ENCODE measurements around the gene DPP8. TPM values are rescaled to one million over a fixed set of nuclear protein-coding genes. Genes with fewer than 3 reads are reported as not detected.
"Not testable (repeated sequence)": the region's sequence is repeated elsewhere in the genome, so short reads cannot be mapped to it uniquely, and the experiment has no call there.

The DPP8 gene
- total RNA-seq, 6 donors from 2014 or later = 24.3 to 32.4 (median 30.1) TPM

- Histone ChIP-seq H3K27me3 (peaks cover 0 to 22% (median 9%) of the 10 kb centered on the region in 4 donors), H3K27ac (no peak overlapping the region), H3K9me3 (no peaks in the 10 kb centered on the region), H3K4me1 (peaks cover 14 to 34% (median 18%) of the 10 kb centered on the region in 4 donors), H3K36me3 (no peaks in the 10 kb centered on the region), H3K4me3 (no peak overlapping the region)
- WGBS, 2 donors = 65 to 71% methylated on average over 2 of the region's 2 CpGs
- TF ChIP-seq EP300 (IDR thresholded peaks at IDR 0.05) = no peak
- TF ChIP-seq POLR2AphosphoS5 (IDR thresholded peaks at IDR 0.05) = no peak
- TF ChIP-seq CTCF (IDR thresholded peaks at IDR 0.05) = no peak
- no peak for TF ChIP-seq POLR2A (IDR thresholded peaks at IDR 0.05)
- DNase-seq (no peak), ATAC-seq (ENCODE audit: low FRiP score in 2 of 2) (no peak)
These were observed 117.5 kb downstream of the DPP8 start for GRCh38 chr15:65399997-65400396.

GRCh38 chr15:65399001-65399706 is 118.3 kb downstream of the DPP8 start:
- H3K4me1 ChIP-seq = peaks cover 14 to 34% (median 18%) of the 10 kb centered on the region in 4 donors
- TF ChIP-seq POLR2A (IDR thresholded peaks at IDR 0.05) (no peak), POLR2AphosphoS5 (IDR thresholded peaks at IDR 0.05) (no peak), EP300 (IDR thresholded peaks at IDR 0.05) (no peak), CTCF (IDR thresholded peaks at IDR 0.05) (no peak)
- no peak overlapping the region for H3K27ac ChIP-seq
- H3K4me3 ChIP-seq = no peak overlapping the region
- WGBS, 2 donors = 77 to 83% methylated on average over 11 of the region's 11 CpGs
- H3K9me3 ChIP-seq = no peaks in the 10 kb centered on the region
- no peak for DNase-seq
- H3K36me3 ChIP-seq = no peaks in the 10 kb centered on the region
- H3K27me3 ChIP-seq = peaks cover 0 to 27% (median 10%) of the 10 kb centered on the region in 4 donors
- no peak for ATAC-seq (ENCODE audit: low FRiP score in 2 of 2)

GRCh38 chr15:65398486-65398885 is 119.0 kb downstream of the DPP8 start:
- Histone ChIP-seq H3K4me1 (peaks cover 14 to 34% (median 18%) of the 10 kb centered on the region in 4 donors), H3K27me3 (peaks cover 0 to 27% (median 10%) of the 10 kb centered on the region in 4 donors)
- WGBS, 2 donors = 92 to 95% methylated on average over 16 of the region's 16 CpGs
- not testable (repeated sequence) for DNase-seq; ATAC-seq (ENCODE audit: low FRiP score in 2 of 2); H3K27ac ChIP-seq; H3K4me3 ChIP-seq; H3K36me3 ChIP-seq; H3K9me3 ChIP-seq

- H3K4me3 ChIP-seq = no peak overlapping the region
- H3K9me3 ChIP-seq = no peaks in the 10 kb centered on the region
- H3K27ac ChIP-seq = no peak overlapping the region
- no peak for ATAC-seq (ENCODE audit: low FRiP score in 2 of 2)
- no peak for DNase-seq
- WGBS, 2 donors = 26 to 54% methylated on average over 6 to 9 of the region's 10 CpGs
- peaks cover 14 to 34% (median 18%) of the 10 kb centered on the region in 4 donors for H3K4me1 ChIP-seq
- no peaks in the 10 kb centered on the region for H3K36me3 ChIP-seq
- H3K27me3 ChIP-seq = peaks cover 0 to 27% (median 10%) of the 10 kb centered on the region in 4 donors
- TF ChIP-seq EP300 (IDR thresholded peaks at IDR 0.05) (no peak), POLR2A (IDR thresholded peaks at IDR 0.05) (no peak), POLR2AphosphoS5 (IDR thresholded peaks at IDR 0.05) (no peak), CTCF (IDR thresholded peaks at IDR 0.05) (no peak)
These were observed 120.5 kb downstream of the DPP8 start for GRCh38 chr15:65396965-65397317.

GRCh38 chr15:65396283-65396964 is 121.1 kb downstream of the DPP8 start:
- TF ChIP-seq POLR2A (IDR thresholded peaks at IDR 0.05) (no peak), POLR2AphosphoS5 (IDR thresholded peaks at IDR 0.05) (no peak), EP300 (IDR thresholded peaks at IDR 0.05) (no peak), CTCF (IDR thresholded peaks at IDR 0.05) (no peak)
- Histone ChIP-seq H3K9me3 (no peaks in the 10 kb centered on the region), H3K36me3 (no peaks in the 10 kb centered on the region), H3K4me1 (peaks cover 9 to 29% (median 14%) of the 10 kb centered on the region in 4 donors), H3K4me3 (no peak overlapping the region), H3K27me3 (peaks cover 0 to 27% (median 10%) of the 10 kb centered on the region in 4 donors), H3K27ac (no peak overlapping the region)
- DNase-seq (no peak), ATAC-seq (ENCODE audit: low FRiP score in 2 of 2) (no peak)
- 25 to 43% methylated on average over 19 to 32 of the region's 34 CpGs for WGBS, 2 donors

Measured in upper lobe of left lung (tissue), 6 donors.